ENCODE measurements around the gene KCNMB2. TPM values are rescaled to one million over a fixed set of nuclear protein-coding genes. Genes with fewer than 3 reads are reported as not detected.
"Not testable (repeated sequence)": the region's sequence is repeated elsewhere in the genome, so short reads cannot be mapped to it uniquely, and the experiment has no call there.

The KCNMB2 gene
- total and polyA plus RNA-seq, 9 donors = 11.7 to 25.3 (median 17.2) TPM

GRCh38 chr3:178537122-178537705 lies 978 bp downstream of the KCNMB2 start:
- Histone ChIP-seq H3K4me3 (ENCODE audit: low read length) (peak overlapping the region; percentile 49), H3K27ac (ENCODE audit: low read length) (peak overlapping the region; percentile 78), H3K36me3 (ENCODE audit: control insufficient read depth, insufficient read depth, low read length) (no peaks in the 10 kb centered on the region), H3K4me1 (ENCODE audit: control insufficient read depth, insufficient read depth, low read length) (peaks cover 6% of the 10 kb centered on the region), H3K9me3 (replicated peaks; ENCODE audit: control insufficient read depth, low read depth, low read length) (no peaks in the 10 kb centered on the region), H3K27me3 (ENCODE audit: control insufficient read depth, insufficient read depth, low read length) (no peaks in the 10 kb centered on the region)
- peak; percentile 43 for DNase-seq
- 0% methylated on average over 4 of the region's 7 CpGs for WGBS (ENCODE audit: insufficient coverage)

- Histone ChIP-seq H3K4me3 (ENCODE audit: low read length) (peak overlapping the region; percentile 49), H3K27ac (ENCODE audit: low read length) (no peak overlapping the region)
- peak; percentile 73 for DNase-seq
These were observed 1.8 kb downstream of the KCNMB2 start for GRCh38 chr3:178538056-178538455.

GRCh38 chr3:178540184-178540583 lies 3.9 kb downstream of the KCNMB2 start:
- no peak overlapping the region for H3K4me3 ChIP-seq (ENCODE audit: low read length)
- no peaks in the 10 kb centered on the region for H3K27me3 ChIP-seq (ENCODE audit: control insufficient read depth, insufficient read depth, low read length)
- no peaks in the 10 kb centered on the region for H3K9me3 ChIP-seq (replicated peaks; ENCODE audit: control insufficient read depth, low read depth, low read length)
- WGBS (ENCODE audit: insufficient coverage) = 94% methylated on average over 3 of the region's 3 CpGs
- no peak overlapping the region for H3K27ac ChIP-seq (ENCODE audit: low read length)
- H3K36me3 ChIP-seq (ENCODE audit: control insufficient read depth, insufficient read depth, low read length) = no peaks in the 10 kb centered on the region
- DNase-seq = no peak
- peaks cover 2% of the 10 kb centered on the region for H3K4me1 ChIP-seq (ENCODE audit: control insufficient read depth, insufficient read depth, low read length)

More at GRCh38 chr3:178538056-178538455, 1.8 kb downstream of the KCNMB2 start:
- WGBS (ENCODE audit: insufficient coverage) = no CpG with 5 or more reads among the region's 4 CpGs
- peaks cover 2% of the 10 kb centered on the region for H3K4me1 ChIP-seq (ENCODE audit: control insufficient read depth, insufficient read depth, low read length)
- H3K27me3 ChIP-seq (ENCODE audit: control insufficient read depth, insufficient read depth, low read length) = no peaks in the 10 kb centered on the region
- no peaks in the 10 kb centered on the region for H3K36me3 ChIP-seq (ENCODE audit: control insufficient read depth, insufficient read depth, low read length)
- no peaks in the 10 kb centered on the region for H3K9me3 ChIP-seq (replicated peaks; ENCODE audit: control insufficient read depth, low read depth, low read length)

- Histone ChIP-seq H3K9me3 (replicated peaks; ENCODE audit: control insufficient read depth, low read depth, low read length) (no peaks in the 10 kb centered on the region), H3K27ac (ENCODE audit: low read length) (no peak overlapping the region), H3K4me3 (ENCODE audit: low read length) (no peak overlapping the region), H3K4me1 (ENCODE audit: control insufficient read depth, insufficient read depth, low read length) (no peaks in the 10 kb centered on the region), H3K36me3 (ENCODE audit: control insufficient read depth, insufficient read depth, low read length) (no peaks in the 10 kb centered on the region), H3K27me3 (ENCODE audit: control insufficient read depth, insufficient read depth, low read length) (no peaks in the 10 kb centered on the region)
- WGBS (ENCODE audit: insufficient coverage) = no CpG with 5 or more reads among the region's 3 CpGs
- no peak for DNase-seq
These were observed 9.1 kb downstream of the KCNMB2 start for GRCh38 chr3:178545337-178545736.

GRCh38 chr3:178546079-178546478 lies 9.8 kb downstream of the KCNMB2 start:
- H3K4me3 ChIP-seq (ENCODE audit: low read length) = no peak overlapping the region
- WGBS (ENCODE audit: insufficient coverage) = no CpG with 5 or more reads among the region's 1 CpG
- DNase-seq = no peak
- no peaks in the 10 kb centered on the region for H3K36me3 ChIP-seq (ENCODE audit: control insufficient read depth, insufficient read depth, low read length)
- no peaks in the 10 kb centered on the region for H3K4me1 ChIP-seq (ENCODE audit: control insufficient read depth, insufficient read depth, low read length)
- no peaks in the 10 kb centered on the region for H3K9me3 ChIP-seq (replicated peaks; ENCODE audit: control insufficient read depth, low read depth, low read length)
- no peaks in the 10 kb centered on the region for H3K27me3 ChIP-seq (ENCODE audit: control insufficient read depth, insufficient read depth, low read length)
- no peak overlapping the region for H3K27ac ChIP-seq (ENCODE audit: low read length)

- not testable (repeated sequence) for H3K36me3 ChIP-seq (ENCODE audit: control insufficient read depth, insufficient read depth, low read length); H3K4me1 ChIP-seq (ENCODE audit: control insufficient read depth, insufficient read depth, low read length); H3K4me3 ChIP-seq (ENCODE audit: low read length); H3K9me3 ChIP-seq (replicated peaks; ENCODE audit: control insufficient read depth, low read depth, low read length); DNase-seq; H3K27ac ChIP-seq (ENCODE audit: low read length); H3K27me3 ChIP-seq (ENCODE audit: control insufficient read depth, insufficient read depth, low read length)
- WGBS (ENCODE audit: insufficient coverage) = no CpG with 5 or more reads among the region's 3 CpGs
These were observed 13.2 kb downstream of the KCNMB2 start for GRCh38 chr3:178549426-178549825.

- Histone ChIP-seq H3K9me3 (replicated peaks; ENCODE audit: control insufficient read depth, low read depth, low read length) (no peaks in the 10 kb centered on the region), H3K27ac (ENCODE audit: low read length) (no peak overlapping the region), H3K27me3 (ENCODE audit: control insufficient read depth, insufficient read depth, low read length) (no peaks in the 10 kb centered on the region), H3K4me3 (ENCODE audit: low read length) (no peak overlapping the region), H3K4me1 (ENCODE audit: control insufficient read depth, insufficient read depth, low read length) (no peaks in the 10 kb centered on the region), H3K36me3 (ENCODE audit: control insufficient read depth, insufficient read depth, low read length) (no peaks in the 10 kb centered on the region)
- WGBS (ENCODE audit: insufficient coverage) = no CpG with 5 or more reads among the region's 7 CpGs
- peak; percentile 33 for DNase-seq
These were observed 15.7 kb downstream of the KCNMB2 start for GRCh38 chr3:178551916-178552321.

- Histone ChIP-seq H3K27ac (ENCODE audit: low read length) (no peak overlapping the region), H3K36me3 (ENCODE audit: control insufficient read depth, insufficient read depth, low read length) (no peaks in the 10 kb centered on the region), H3K9me3 (replicated peaks; ENCODE audit: control insufficient read depth, low read depth, low read length) (no peaks in the 10 kb centered on the region), H3K4me1 (ENCODE audit: control insufficient read depth, insufficient read depth, low read length) (peaks cover 4% of the 10 kb centered on the region), H3K27me3 (ENCODE audit: control insufficient read depth, insufficient read depth, low read length) (no peaks in the 10 kb centered on the region), H3K4me3 (ENCODE audit: low read length) (no peak overlapping the region)
- WGBS (ENCODE audit: insufficient coverage) = no CpG with 5 or more reads among the region's 8 CpGs
- no peak for DNase-seq
These were observed 22.4 kb downstream of the KCNMB2 start for GRCh38 chr3:178558637-178559036.

GRCh38 chr3:178560759-178561158 lies 24.5 kb downstream of the KCNMB2 start:
- Histone ChIP-seq H3K27ac (ENCODE audit: low read length) (no peak overlapping the region), H3K9me3 (replicated peaks; ENCODE audit: control insufficient read depth, low read depth, low read length) (no peaks in the 10 kb centered on the region), H3K27me3 (ENCODE audit: control insufficient read depth, insufficient read depth, low read length) (no peaks in the 10 kb centered on the region), H3K4me3 (ENCODE audit: low read length) (no peak overlapping the region), H3K36me3 (ENCODE audit: control insufficient read depth, insufficient read depth, low read length) (no peaks in the 10 kb centered on the region), H3K4me1 (ENCODE audit: control insufficient read depth, insufficient read depth, low read length) (peaks cover 4% of the 10 kb centered on the region)
- peak; percentile 22 for DNase-seq
- WGBS (ENCODE audit: insufficient coverage) = 42% methylated on average over 2 of the region's 3 CpGs

- no peaks in the 10 kb centered on the region for H3K9me3 ChIP-seq (replicated peaks; ENCODE audit: control insufficient read depth, low read depth, low read length)
- no peak overlapping the region for H3K4me3 ChIP-seq (ENCODE audit: low read length)
- no peaks in the 10 kb centered on the region for H3K36me3 ChIP-seq (ENCODE audit: control insufficient read depth, insufficient read depth, low read length)
- H3K4me1 ChIP-seq (ENCODE audit: control insufficient read depth, insufficient read depth, low read length) = peaks cover 4% of the 10 kb centered on the region
- 83% methylated on average over 1 of the region's 4 CpGs for WGBS (ENCODE audit: insufficient coverage)
- H3K27me3 ChIP-seq (ENCODE audit: control insufficient read depth, insufficient read depth, low read length) = no peaks in the 10 kb centered on the region
- no peak for DNase-seq
- H3K27ac ChIP-seq (ENCODE audit: low read length) = no peak overlapping the region
These were observed 25.0 kb downstream of the KCNMB2 start for GRCh38 chr3:178561239-178561638.

Measured in muscle of leg (tissue), 11 donors.